Glutamatergic neuron (in vitro differentiated cells): Measurements from ENCODE around the gene DAPK1. TPM values are rescaled to one million over a fixed set of nuclear protein-coding genes. Genes with fewer than 3 reads are reported as not detected.
A peak's percentile ranks its signal among the peaks of the same experiment; 100 is the strongest.

ENCODE experiments used
- DNase-seq: peaks from one replicate; pipeline ENCODE4 v3.0.0; 2022
- H3K27ac Mint-ChIP-seq: one replicate; pipeline ENCODE4 v1.8.0; 2020; ENCODE audit warnings: mild to moderate bottlenecking, mixed read lengths, inconsistent platforms; ENCODE audit not compliant: unreplicated experiment
- H3K27me3 Mint-ChIP-seq: one replicate; pipeline ENCODE4 v1.8.0; 2020; ENCODE audit warnings: mild to moderate bottlenecking, moderate library complexity, mixed read lengths, inconsistent platforms; ENCODE audit not compliant: unreplicated experiment
- H3K36me3 Mint-ChIP-seq: one replicate; pipeline ENCODE4 v1.8.0; 2020; ENCODE audit warnings: mild to moderate bottlenecking, mixed read lengths, inconsistent platforms; ENCODE audit not compliant: unreplicated experiment
- H3K4me1 Mint-ChIP-seq: one replicate; pipeline ENCODE4 v1.8.0; 2020; ENCODE audit warnings: mild to moderate bottlenecking, low read depth, mixed read lengths, inconsistent platforms; ENCODE audit not compliant: unreplicated experiment
- H3K4me3 Mint-ChIP-seq: one replicate; pipeline ENCODE4 v1.8.0; 2020; ENCODE audit warnings: mild to moderate bottlenecking, mixed read lengths, inconsistent platforms; ENCODE audit not compliant: unreplicated experiment
- H3K9me3 Mint-ChIP-seq: one replicate; pipeline ENCODE4 v1.8.0; 2020; ENCODE audit warnings: mild to moderate bottlenecking, moderate library complexity, mixed read lengths, inconsistent platforms; ENCODE audit not compliant: unreplicated experiment
- CTCF ChIP-seq: fragments of 200-600 bp; sonication (generic); IDR thresholded peaks from one replicate; pipeline ENCODE4 v1.5.0; 2021; ENCODE audit not compliant: partially characterized antibody, unreplicated experiment
- total RNA-seq: library from RNA; stranded (reverse); fragmentation: NEBNext Ultra II Directional; extraction: Animal tissue kit (Norgen Biotek cat#: 25700); gene quantifications from one replicate; pipeline ENCODE4 v1.2.1, GENCODE V29; 2021; ENCODE audit not compliant: unreplicated experiment

DAPK1 gene
- total RNA-seq, 1 donor from 2014 or later = 384 TPM

DNA sequence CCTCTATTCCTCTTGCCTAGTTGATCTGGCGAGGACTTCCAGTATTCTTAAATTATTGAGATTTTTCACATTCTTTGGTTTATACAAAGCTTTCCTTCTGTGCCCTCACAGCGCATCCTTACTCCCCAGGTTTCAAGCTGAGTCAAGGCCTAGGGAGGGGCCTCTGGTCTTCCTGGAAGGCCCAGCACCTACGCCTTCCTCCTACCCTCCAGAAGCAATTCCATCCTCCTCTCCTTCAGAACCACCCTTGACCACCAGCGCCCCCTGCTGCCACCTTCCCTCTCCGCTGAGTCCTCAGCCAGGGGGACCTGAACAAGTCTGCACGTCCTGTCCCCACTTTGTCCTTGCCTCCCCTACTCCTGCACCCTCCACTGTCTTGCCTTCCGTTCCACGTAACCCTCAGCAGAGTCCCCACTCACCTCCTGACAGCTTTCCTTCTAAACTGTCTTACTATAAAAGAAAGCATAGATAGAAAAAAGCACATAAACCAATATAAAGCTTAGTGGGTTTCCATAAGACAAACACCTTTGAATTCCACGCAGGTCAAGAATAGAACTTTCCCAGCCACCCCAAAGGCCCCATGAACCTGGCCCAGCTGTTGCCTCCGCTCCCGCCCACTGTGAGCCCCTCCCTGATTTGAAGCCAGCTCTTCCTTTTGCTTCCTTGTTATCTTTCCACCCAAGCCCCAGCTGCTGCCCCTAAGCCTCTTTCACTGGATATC lies 165.3 kb downstream of the DAPK1 start:
- peak; percentile 95 for DNase-seq
- Mint-ChIP-seq H3K27ac (peak overlapping the region; percentile 76), H3K4me1 (peaks cover 19% of the 10 kb centered on the region), H3K4me3 (peak overlapping the region; percentile 26), H3K36me3 (peaks cover 24% of the 10 kb centered on the region), H3K27me3 (peaks cover 32% of the 10 kb centered on the region), H3K9me3 (peaks cover 34% of the 10 kb centered on the region)
- TF ChIP-seq CTCF = peak; percentile 77

GRCh38 chr9:87663556-87663955 lies 165.9 kb downstream of the DAPK1 start:
- H3K36me3 Mint-ChIP-seq = peaks cover 24% of the 10 kb centered on the region
- peak overlapping the region; percentile 49 for H3K27ac Mint-ChIP-seq

GRCh38 chr9:87664153-87665060 lies 166.7 kb downstream of the DAPK1 start:
- peaks cover 24% of the 10 kb centered on the region for H3K36me3 Mint-ChIP-seq
- TF ChIP-seq CTCF = no peak
- H3K4me1 Mint-ChIP-seq = peaks cover 17% of the 10 kb centered on the region
- H3K4me3 Mint-ChIP-seq = no peak overlapping the region
- H3K27me3 Mint-ChIP-seq = peaks cover 32% of the 10 kb centered on the region
- H3K9me3 Mint-ChIP-seq = peaks cover 38% of the 10 kb centered on the region
- no peak for DNase-seq
- H3K27ac Mint-ChIP-seq = peak overlapping the region; percentile 8

More at GRCh38 chr9:87663556-87663955, 165.9 kb downstream of the DAPK1 start:
- TF ChIP-seq CTCF = no peak
- DNase-seq = no peak
- H3K9me3 Mint-ChIP-seq = peaks cover 36% of the 10 kb centered on the region
- peak overlapping the region; percentile 25 for H3K4me3 Mint-ChIP-seq
- H3K27me3 Mint-ChIP-seq = peaks cover 34% of the 10 kb centered on the region
- H3K4me1 Mint-ChIP-seq = peaks cover 18% of the 10 kb centered on the region

GRCh38 chr9:87665505-87665904 lies 167.8 kb downstream of the DAPK1 start:
- TF ChIP-seq CTCF = no peak
- Mint-ChIP-seq H3K27ac (no peak overlapping the region), H3K36me3 (peaks cover 24% of the 10 kb centered on the region), H3K27me3 (peaks cover 28% of the 10 kb centered on the region), H3K4me1 (peaks cover 17% of the 10 kb centered on the region), H3K9me3 (peaks cover 38% of the 10 kb centered on the region), H3K4me3 (no peak overlapping the region)
- DNase-seq = no peak
